Left renal cortex interstitium (tissue), 4 donors: Measurements from ENCODE around the gene JAKMIP2. TPM values are rescaled to one million over a fixed set of nuclear protein-coding genes. Genes with fewer than 3 reads are reported as not detected.
"Not testable (repeated sequence)": the region's sequence is repeated elsewhere in the genome, so short reads cannot be mapped to it uniquely, and the experiment has no call there.

Experiments
- DNase-seq, 4 donors: peaks; one replicate each; pipeline ENCODE4 v3.0.0-alpha.2; 2013; ENCODE audit warnings: low read depth in 4 of 4, low spot score in 2 of 4, missing footprints in 1 of 4
- polyA plus RNA-seq, 4 donors: library from polyadenylated mRNA; unstranded; fragments of 120-200 nt; gene quantifications; one replicate each; pipeline ENCODE4 v1.2.1, GENCODE V29; 2013; ENCODE audit not compliant: insufficient read length in 4 of 4

JAKMIP2 gene
- 1 to 10 TPM; 3.5 to 6.6 (median 4.6) TPM for polyA plus RNA-seq

- DNase-seq = peak; percentile 43 to 84 (median 60)
Observed at GRCh38 chr5:147782110-147783028, at the start of gene JAKMIP2. JAKMIP2 (minus strand) TSS chr5:147782728; CDS start chr5:147671806, 110,922 bp downstream.

GRCh38 chr5:147831465-147831864 is 48.9 kb upstream of the JAKMIP2 start, which contains the start of gene SPINK1:
SPINK1 (minus strand) TSS chr5:147831671; CDS start chr5:147831577, 94 bp downstream.
- DNase-seq = no peak

- DNase-seq = no peak
Observed at GRCh38 chr5:147830035-147830434, 47.5 kb upstream of the JAKMIP2 start.

GRCh38 chr5:147827017-147827416 is 44.5 kb upstream of the JAKMIP2 start:
- DNase-seq = not testable (repeated sequence)

GRCh38 chr5:147826361-147826760 is 43.8 kb upstream of the JAKMIP2 start:
- DNase-seq = no peak

GRCh38 chr5:147822686-147823491 is 40.4 kb upstream of the JAKMIP2 start:
- DNase-seq = peak in 3 of 4 donors; percentile 20 to 36 (median 28)

GRCh38 chr5:147822222-147822621 is 39.7 kb upstream of the JAKMIP2 start:
- not testable (repeated sequence) for DNase-seq

GRCh38 chr5:147821766-147822165 is 39.2 kb upstream of the JAKMIP2 start:
- DNase-seq = no peak

- DNase-seq = no peak
Observed at GRCh38 chr5:147819261-147819770, 36.8 kb upstream of the JAKMIP2 start.

GRCh38 chr5:147818290-147818689 is 35.8 kb upstream of the JAKMIP2 start:
- no peak for DNase-seq

GRCh38 chr5:147813696-147814095 is 31.2 kb upstream of the JAKMIP2 start:
- DNase-seq = no peak

GRCh38 chr5:147809830-147810666 is 27.5 kb upstream of the JAKMIP2 start:
- DNase-seq = no peak

GRCh38 chr5:147805030-147805454 is 22.5 kb upstream of the JAKMIP2 start:
- no peak for DNase-seq

- no peak for DNase-seq
Observed at GRCh38 chr5:147804334-147804733, 21.8 kb upstream of the JAKMIP2 start.

- DNase-seq = no peak
Observed at GRCh38 chr5:147803926-147804325, 21.4 kb upstream of the JAKMIP2 start.

- DNase-seq = not testable (repeated sequence)
Observed at GRCh38 chr5:147803161-147803560, 20.6 kb upstream of the JAKMIP2 start.

GRCh38 chr5:147801461-147801860 is 18.9 kb upstream of the JAKMIP2 start:
- DNase-seq = no peak

GRCh38 chr5:147800491-147800890 is 18.0 kb upstream of the JAKMIP2 start:
- no peak for DNase-seq

GRCh38 chr5:147796556-147797308 is 14.2 kb upstream of the JAKMIP2 start:
- no peak for DNase-seq
